HG02973 (cell line): ENCODE results near the gene DSCAML1.

ENCODE experiments used
- ATAC-seq: cut with Tn5 transposase; IDR thresholded peaks from one replicate; pipeline ENCODE4 v1.9.1; 2021; ENCODE audit warnings: moderate library complexity; ENCODE audit not compliant: unreplicated experiment

The DSCAML1 gene

GRCh38 chr11:117795638-117796455 is 1.2 kb downstream of the DSCAML1 start:
- ATAC-seq: no peak

GRCh38 chr11:117794772-117795629 is 2.0 kb downstream of the DSCAML1 start:
- no peak for ATAC-seq

GRCh38 chr11:117794135-117794534 is 2.9 kb downstream of the DSCAML1 start:
- no peak for ATAC-seq

DNA sequence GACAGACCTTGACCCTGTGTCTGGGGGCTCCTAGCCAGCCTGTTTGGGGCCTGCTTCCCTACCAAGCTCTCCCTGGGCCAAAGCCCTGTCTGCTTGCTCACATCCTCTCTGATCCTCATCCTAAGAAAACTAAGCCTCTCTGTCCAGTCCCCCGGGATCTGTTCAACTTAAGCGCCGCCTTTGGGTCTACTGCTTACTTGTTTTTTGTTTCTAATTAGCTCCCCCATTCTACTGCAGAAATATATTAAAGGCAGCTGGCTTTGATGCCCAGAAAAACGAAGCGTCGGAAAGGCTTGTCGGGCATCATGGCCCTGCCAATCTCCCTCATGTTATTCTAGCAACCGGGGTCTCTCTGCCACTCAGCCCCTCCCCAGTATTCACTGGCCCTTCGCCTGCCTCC is 3.4 kb downstream of the DSCAML1 start:
- no peak for ATAC-seq

- ATAC-seq: no peak
Observed at GRCh38 chr11:117792992-117793391, 4.0 kb downstream of the DSCAML1 start.

GRCh38 chr11:117792241-117792640 is 4.8 kb downstream of the DSCAML1 start:
- no peak for ATAC-seq

DNA sequence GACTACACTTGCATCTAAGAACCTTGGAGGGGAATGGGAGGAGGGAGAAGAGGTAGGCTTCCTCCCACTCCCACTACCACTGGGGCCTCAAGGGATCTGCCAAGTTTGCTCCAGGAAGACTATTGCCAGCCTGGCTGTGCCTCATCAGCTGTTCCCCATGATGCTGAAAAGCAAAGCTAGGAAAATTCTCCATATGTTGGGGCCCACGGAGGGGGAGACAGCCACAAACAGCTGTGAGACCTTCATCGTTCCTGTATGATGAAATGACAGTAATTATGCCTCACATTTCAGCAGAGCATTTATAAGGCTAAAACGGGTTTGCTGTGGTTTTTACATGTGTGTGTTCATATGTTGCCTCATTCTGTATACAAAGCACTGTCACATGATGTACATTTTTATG is 6.7 kb downstream of the DSCAML1 start:
- ATAC-seq: no peak

DNA sequence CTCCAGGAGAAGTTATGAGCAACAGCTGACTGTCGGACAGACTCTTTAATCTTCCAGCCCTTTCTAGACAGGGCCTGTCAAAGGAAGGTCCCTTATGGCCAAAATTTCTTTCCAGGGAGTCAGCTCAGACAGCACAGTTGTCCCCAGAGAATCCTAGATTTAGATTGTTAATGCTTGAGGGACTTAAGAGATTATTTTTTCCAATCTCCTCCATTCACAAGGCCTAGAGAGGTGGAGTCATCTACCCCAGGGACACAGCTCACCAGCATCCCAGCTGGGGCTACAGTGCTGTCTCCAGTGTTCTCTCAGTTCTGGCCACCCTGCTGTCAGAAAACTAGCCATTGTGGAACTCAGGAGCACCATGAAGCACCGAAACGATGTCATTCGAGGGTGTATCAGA is 7.8 kb downstream of the DSCAML1 start:
- no peak for ATAC-seq

DNA sequence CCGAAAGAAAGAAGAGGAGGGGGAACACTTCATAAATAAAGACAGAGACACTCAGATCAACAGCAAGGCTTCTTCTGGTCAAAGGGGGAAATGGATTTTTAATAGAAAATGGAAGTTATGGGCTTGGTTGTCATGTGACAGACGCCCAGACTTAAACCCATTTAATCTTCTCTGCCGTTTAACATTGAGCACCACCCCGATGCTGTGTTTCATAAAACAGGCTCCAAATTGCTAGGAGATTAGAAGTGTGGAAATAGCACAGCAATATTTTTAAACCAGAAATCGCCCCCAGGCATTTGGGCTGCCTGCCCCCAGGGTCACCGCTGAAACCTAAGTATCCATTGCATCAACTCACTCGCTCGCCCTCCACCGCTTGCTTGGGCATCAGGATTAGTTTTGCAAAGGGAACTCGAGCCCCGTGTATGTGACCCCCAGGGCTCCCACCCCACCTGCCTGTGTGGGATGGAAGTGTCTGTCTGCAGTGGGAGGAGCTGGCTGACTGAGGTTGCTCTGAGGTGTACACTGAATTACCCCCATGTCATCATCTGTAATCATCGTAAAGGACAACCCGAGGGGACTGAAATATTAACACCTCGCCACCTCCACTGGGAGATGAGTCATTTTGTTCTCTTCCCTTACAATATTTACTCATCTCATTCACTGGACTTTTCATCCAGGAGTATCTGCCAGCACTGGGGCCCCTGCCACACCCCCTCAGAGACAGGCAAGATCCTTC is 10.7 kb downstream of the DSCAML1 start:
- ATAC-seq: no peak

- no peak for ATAC-seq
Observed at GRCh38 chr11:117782101-117782500, 14.9 kb downstream of the DSCAML1 start.

GRCh38 chr11:117781627-117782026 is 15.4 kb downstream of the DSCAML1 start:
- ATAC-seq: no peak

DNA sequence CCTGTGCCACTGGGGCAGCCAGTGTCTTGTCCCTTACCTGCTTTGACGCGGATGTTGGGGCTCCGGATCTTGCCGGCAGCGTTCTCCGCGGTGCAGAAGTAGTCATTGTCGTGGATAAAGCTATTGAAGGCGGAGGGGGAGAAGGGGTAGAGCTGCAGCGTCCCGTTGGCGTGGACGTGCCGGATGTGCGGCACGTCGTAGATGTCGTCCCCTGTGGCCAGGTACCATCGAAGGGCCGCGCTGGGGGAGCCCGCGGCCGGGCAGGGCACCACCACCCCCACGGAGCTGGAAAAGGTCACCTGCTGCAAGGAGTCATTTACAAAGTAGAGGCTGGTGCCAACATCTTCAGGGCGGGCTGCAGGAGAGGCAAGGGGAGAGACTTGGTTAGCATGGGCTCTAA is 16.6 kb downstream of the DSCAML1 start:
- ATAC-seq: no peak

GRCh38 chr11:117774553-117774952 is 22.5 kb downstream of the DSCAML1 start:
- no peak for ATAC-seq

GRCh38 chr11:117772360-117772759 is 24.7 kb downstream of the DSCAML1 start:
- ATAC-seq: no peak

GRCh38 chr11:117771841-117772240 is 25.2 kb downstream of the DSCAML1 start:
- no peak for ATAC-seq

DNA sequence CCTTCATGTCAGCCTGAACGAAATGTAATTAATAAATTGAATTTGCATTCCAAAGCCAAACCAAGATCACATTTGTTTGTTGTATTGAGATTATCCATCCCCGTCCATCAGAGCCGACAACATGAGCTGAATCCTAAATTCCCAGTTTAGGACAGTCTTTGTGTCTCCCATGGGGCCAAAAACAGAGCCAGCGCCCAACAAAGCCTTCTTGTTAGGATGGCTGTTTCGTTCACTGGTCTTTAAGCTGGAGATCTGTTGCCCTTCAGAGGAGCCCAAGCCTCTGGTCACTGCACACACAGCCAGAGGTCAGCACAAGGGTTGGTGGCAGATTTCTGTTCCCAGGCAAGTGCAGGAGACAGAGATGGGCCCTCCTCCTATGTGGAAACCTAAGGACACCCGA is 25.8 kb downstream of the DSCAML1 start:
- ATAC-seq: no peak

DNA sequence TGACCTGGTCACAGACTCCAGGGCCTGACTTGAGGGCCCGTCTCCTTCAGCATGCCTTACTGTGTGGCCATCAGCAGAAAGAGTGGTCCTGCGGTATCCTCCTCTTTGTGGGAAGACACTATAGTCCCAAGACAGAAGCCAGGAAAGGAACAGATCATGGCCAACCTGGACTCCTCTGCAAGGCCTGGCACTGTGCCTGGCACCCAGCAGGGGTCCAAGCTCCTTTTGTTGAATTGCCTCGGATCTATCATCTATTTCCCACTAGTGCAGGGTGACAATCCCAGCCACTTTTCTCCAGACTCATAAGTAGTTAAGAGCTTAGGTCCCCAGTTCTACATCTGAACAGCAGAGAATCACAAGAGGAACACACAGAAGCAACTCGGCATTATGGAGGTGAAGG is 27.0 kb downstream of the DSCAML1 start:
- no peak for ATAC-seq

GRCh38 chr11:117769533-117769932 is 27.5 kb downstream of the DSCAML1 start:
- no peak for ATAC-seq

DNA sequence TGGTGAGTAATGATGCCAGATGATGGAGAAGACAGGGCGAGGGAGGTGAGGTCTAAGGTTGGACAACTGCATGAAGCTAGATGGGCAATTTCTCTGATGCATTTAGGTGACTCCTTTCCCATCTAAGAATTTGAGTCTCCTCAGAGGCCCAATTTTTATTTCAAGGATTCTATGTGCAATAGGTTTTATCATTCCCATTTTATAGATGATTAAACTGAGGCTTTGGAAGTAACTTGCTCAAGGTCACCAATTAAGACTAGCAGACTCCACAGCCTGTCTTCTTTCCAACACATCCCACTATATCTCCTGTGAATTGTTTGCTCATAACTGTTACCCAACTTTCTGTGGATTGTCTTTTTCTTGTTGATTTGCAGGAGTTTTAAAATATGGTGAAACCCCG is 28.5 kb downstream of the DSCAML1 start:
- no peak for ATAC-seq

DNA sequence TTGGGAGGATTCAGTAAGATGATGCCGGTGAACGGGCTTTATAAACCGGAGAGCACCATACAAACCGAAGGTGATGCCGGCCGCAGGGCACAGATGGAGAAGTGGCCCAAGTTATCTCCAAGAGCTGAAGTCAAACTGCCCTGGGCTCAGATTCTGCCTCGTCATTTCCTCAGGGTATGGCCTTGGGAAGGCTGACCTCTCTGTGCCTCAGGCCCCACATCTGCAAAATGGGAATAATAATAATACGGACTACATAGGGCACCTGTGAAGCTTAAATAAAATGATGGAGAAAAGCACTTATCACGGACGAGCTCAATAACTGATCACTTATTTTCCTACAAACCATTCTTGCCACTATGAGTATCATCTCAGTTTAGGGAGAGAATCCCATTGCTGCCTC is 29.9 kb downstream of the DSCAML1 start:
- no peak for ATAC-seq

DNA sequence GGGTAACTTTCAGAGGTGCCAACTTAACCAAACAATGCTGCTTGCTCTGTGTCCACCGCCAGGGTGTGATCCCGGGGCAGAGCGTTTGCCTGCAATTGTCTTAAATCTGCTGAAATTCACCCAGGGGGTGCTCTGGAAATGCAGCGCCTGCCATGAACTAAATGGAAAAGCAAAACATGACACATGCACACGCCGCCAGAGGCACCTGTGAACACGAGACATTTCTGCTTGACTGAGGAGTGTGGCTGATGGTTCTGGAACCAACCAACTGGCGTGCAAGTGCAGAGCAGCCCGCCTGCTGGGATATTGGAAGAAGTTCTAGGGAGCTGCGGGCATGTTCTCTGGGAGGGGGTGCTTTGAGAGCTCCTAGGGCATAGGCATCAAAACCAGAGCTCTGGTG is 30.4 kb downstream of the DSCAML1 start:
- no peak for ATAC-seq
